Measurements from ENCODE around the gene POLR1C. TPM values are rescaled to one million over a fixed set of nuclear protein-coding genes. Genes with fewer than 3 reads are reported as not detected.

POLR1C gene
- total and polyA plus RNA-seq, 4 donors = 10.8 to 24.3 (median 19.0) TPM

- TF ChIP-seq REST (IDR thresholded peaks at IDR 0.05) (no peak), NR2F2 (IDR thresholded peaks at IDR 0.05) (no peak), RXRA (IDR thresholded peaks at IDR 0.05) (peak; percentile 34 to 69), SP1 (IDR thresholded peaks at IDR 0.05) (peak; percentile 85), HNF4G (IDR thresholded peaks at IDR 0.05) (peak; percentile 64), MAX (IDR thresholded peaks at IDR 0.05) (peak; percentile 38), ZBTB33 (IDR thresholded peaks at IDR 0.05) (no peak), CTCF (IDR thresholded peaks at IDR 0.05; ENCODE audit: low read depth, low read length, missing input control) (no peak), HNF4A (conservative IDR thresholded peaks at IDR 0.05) (peak; percentile 93 to 95), YY1 (IDR thresholded peaks at IDR 0.05) (peak; percentile 54), EGR1 (IDR thresholded peaks at IDR 0.05; ENCODE audit: low read depth in 2 of 2) (no peak), TAF1 (conservative IDR thresholded peaks at IDR 0.05) (no peak), FOXA1 (IDR thresholded peaks at IDR 0.05) (no peak), ATF3 (IDR thresholded peaks at IDR 0.05) (no peak)
- Histone ChIP-seq H3K27me3 (ENCODE audit: control insufficient read depth in 4 of 4, insufficient read depth in 4 of 4, low read length in 3 of 4) (no peaks in the 10 kb centered on the region), H3K36me3 (ENCODE audit: control insufficient read depth in 4 of 4, insufficient read depth in 3 of 4, low read depth in 1 of 4, low read length in 3 of 4) (peaks cover 0 to 3% (median 0%) of the 10 kb centered on the region in 4 donors), H3K27ac (ENCODE audit: low read depth in 1 of 2, low read length in 2 of 2) (peak overlapping the region in 1 of 2 donors; percentile 62), H3K4me1 (ENCODE audit: control insufficient read depth in 4 of 4, insufficient read depth in 4 of 4, low read length in 3 of 4) (peaks cover 10 to 42% (median 32%) of the 10 kb centered on the region in 4 donors), H3K4me3 (ENCODE audit: low read depth in 1 of 3, low read length in 3 of 3) (no peak overlapping the region), H3K9ac (ENCODE audit: low read depth in 1 of 2, low read length in 2 of 2) (no peak overlapping the region), H3K9me3 (ENCODE audit: control insufficient read depth in 4 of 4, low read length in 3 of 4) (no peaks in the 10 kb centered on the region)
- no peak for DNase-seq (ENCODE audit: low spot score)
- 56% methylated on average over 7 of the region's 7 CpGs for WGBS
These were observed 23.1 kb upstream of the POLR1C start for GRCh38 chr6:43493833-43494232.

- H3K9me3 ChIP-seq (ENCODE audit: control insufficient read depth in 4 of 4, low read length in 3 of 4) = no peaks in the 10 kb centered on the region
- peaks cover 15 to 47% (median 36%) of the 10 kb centered on the region in 4 donors for H3K4me1 ChIP-seq (ENCODE audit: control insufficient read depth in 4 of 4, insufficient read depth in 4 of 4, low read length in 3 of 4)
- WGBS = 93% methylated on average over 6 of the region's 6 CpGs
- DNase-seq (ENCODE audit: low spot score) = no peak
- no peak overlapping the region for H3K9ac ChIP-seq (ENCODE audit: low read depth in 1 of 2, low read length in 2 of 2)
- H3K27me3 ChIP-seq (ENCODE audit: control insufficient read depth in 4 of 4, insufficient read depth in 4 of 4, low read length in 3 of 4) = no peaks in the 10 kb centered on the region
- no peak overlapping the region for H3K4me3 ChIP-seq (ENCODE audit: low read depth in 1 of 3, low read length in 3 of 3)
- no peak for TF ChIP-seq GABPA (IDR thresholded peaks at IDR 0.05 in 1 of 2, conservative IDR thresholded peaks at IDR 0.05 in 1 of 2)
- no peak for TF ChIP-seq SP1 (IDR thresholded peaks at IDR 0.05)
- TF ChIP-seq TAF1 (conservative IDR thresholded peaks at IDR 0.05) = no peak
- TF ChIP-seq HNF4G (IDR thresholded peaks at IDR 0.05) = no peak
- no peak for TF ChIP-seq FOXA1 (IDR thresholded peaks at IDR 0.05)
- no peak for TF ChIP-seq JUND (IDR thresholded peaks at IDR 0.05)
- peaks cover 0 to 5% (median 0%) of the 10 kb centered on the region in 4 donors for H3K36me3 ChIP-seq (ENCODE audit: control insufficient read depth in 4 of 4, insufficient read depth in 3 of 4, low read depth in 1 of 4, low read length in 3 of 4)
- H3K27ac ChIP-seq (ENCODE audit: low read depth in 1 of 2, low read length in 2 of 2) = peak overlapping the region in 1 of 2 donors; percentile 62
These were observed 22.6 kb upstream of the POLR1C start for GRCh38 chr6:43494321-43494720.

Measured in liver (tissue), 9 donors.